ENCODE measurements around the gene UBXN4.
"Not testable (repeated sequence)": the region's sequence is repeated elsewhere in the genome, so short reads cannot be mapped to it uniquely, and the experiment has no call there.

Gene UBXN4

GRCh38 chr2:135708159-135708558 lies 33.5 kb upstream of the UBXN4 start:
- H3K9me3 ChIP-seq: no peaks in the 10 kb centered on the region
- H3K27me3 ChIP-seq: no peaks in the 10 kb centered on the region
- H3K27ac ChIP-seq: no peak overlapping the region
- DNase-seq: no peak
- TF ChIP-seq CTCF (IDR thresholded peaks at IDR 0.05): no peak
- intact Hi-C loops (cut with DNase I; ENCODE audit: low total_unique reads): no loop called here
- no peak overlapping the region for H3K4me3 ChIP-seq
- H3K36me3 ChIP-seq: no peaks in the 10 kb centered on the region
- no peaks in the 10 kb centered on the region for H3K4me1 ChIP-seq

GRCh38 chr2:135709992-135710391 lies 31.7 kb upstream of the UBXN4 start:
- peaks cover 0 to 5% (median 0%) of the 10 kb centered on the region in 3 donors for H3K36me3 ChIP-seq
- no peaks in the 10 kb centered on the region for H3K9me3 ChIP-seq
- peak; percentile 42 to 75 for DNase-seq
- no peak overlapping the region for H3K4me3 ChIP-seq
- intact Hi-C loops (cut with DNase I; ENCODE audit: low total_unique reads): loop anchor here (5.0 kb wide), 1 partner anchor 708 kb away; no protein-coding TSS in a partner anchor
- no peaks in the 10 kb centered on the region for H3K27me3 ChIP-seq
- TF ChIP-seq CTCF (IDR thresholded peaks at IDR 0.05): peak; percentile 83 to 93
- H3K27ac ChIP-seq: no peak overlapping the region
- H3K4me1 ChIP-seq: no peaks in the 10 kb centered on the region

GRCh38 chr2:135715086-135715485 lies 26.6 kb upstream of the UBXN4 start:
- H3K4me3 ChIP-seq; H3K9me3 ChIP-seq; H3K27me3 ChIP-seq; H3K27ac ChIP-seq; H3K4me1 ChIP-seq; intact Hi-C loops (cut with DNase I; ENCODE audit: low total_unique reads); DNase-seq: not testable (repeated sequence)
- peaks cover 18 to 34% (median 23%) of the 10 kb centered on the region in 3 donors for H3K36me3 ChIP-seq

GRCh38 chr2:135728064-135728743 lies 13.5 kb upstream of the UBXN4 start:
- no peak for DNase-seq
- Histone ChIP-seq H3K4me3 (no peak overlapping the region), H3K27ac (no peak overlapping the region), H3K4me1 (no peaks in the 10 kb centered on the region), H3K36me3 (peaks cover 5 to 16% (median 15%) of the 10 kb centered on the region in 3 donors), H3K9me3 (no peaks in the 10 kb centered on the region), H3K27me3 (no peaks in the 10 kb centered on the region)
- no peak for TF ChIP-seq CTCF (IDR thresholded peaks at IDR 0.05)
- intact Hi-C loops (cut with DNase I; ENCODE audit: low total_unique reads): no loop called here

GRCh38 chr2:135732561-135732960 lies 9.1 kb upstream of the UBXN4 start:
- Histone ChIP-seq H3K4me1 (no peaks in the 10 kb centered on the region), H3K4me3 (no peak overlapping the region), H3K36me3 (no peaks in the 10 kb centered on the region), H3K9me3 (no peaks in the 10 kb centered on the region), H3K27ac (no peak overlapping the region), H3K27me3 (no peaks in the 10 kb centered on the region)
- TF ChIP-seq CTCF (IDR thresholded peaks at IDR 0.05): no peak
- intact Hi-C loops (cut with DNase I; ENCODE audit: low total_unique reads): no loop called here
- no peak for DNase-seq

- no peak for TF ChIP-seq CTCF (IDR thresholded peaks at IDR 0.05)
These were observed 8.6 kb upstream of the UBXN4 start for GRCh38 chr2:135733045-135733444.

More at GRCh38 chr2:135733045-135733444, 8.6 kb upstream of the UBXN4 start:
- no peaks in the 10 kb centered on the region for H3K4me1 ChIP-seq
- H3K9me3 ChIP-seq: no peaks in the 10 kb centered on the region
- H3K27me3 ChIP-seq: no peaks in the 10 kb centered on the region
- H3K27ac ChIP-seq: no peak overlapping the region
- intact Hi-C loops (cut with DNase I; ENCODE audit: low total_unique reads): no loop called here
- no peaks in the 10 kb centered on the region for H3K36me3 ChIP-seq
- no peak for DNase-seq
- H3K4me3 ChIP-seq: no peak overlapping the region
